DOHH2 (cell line): ENCODE data around the gene FRY.

Experiments
- CTCF ChIP-seq: fragments of 200-600 bp; sonication (generic); IDR thresholded peaks from one replicate; pipeline ENCODE4 v1.5.1; 2014; ENCODE audit warnings: antibody characterized with exemption, mild to moderate bottlenecking, low read depth, low read length; ENCODE audit not compliant: poor library complexity, severe bottlenecking
- EZH2phosphoT487 ChIP-seq: fragments of 200-600 bp; sonication (generic); IDR thresholded peaks from 2 replicates; pipeline ENCODE4 v1.6.1; 2017; ENCODE audit warnings: borderline replicate concordance, mild to moderate bottlenecking, antibody characterized with exemption, low read length, moderate library complexity, mixed read lengths

DNA sequence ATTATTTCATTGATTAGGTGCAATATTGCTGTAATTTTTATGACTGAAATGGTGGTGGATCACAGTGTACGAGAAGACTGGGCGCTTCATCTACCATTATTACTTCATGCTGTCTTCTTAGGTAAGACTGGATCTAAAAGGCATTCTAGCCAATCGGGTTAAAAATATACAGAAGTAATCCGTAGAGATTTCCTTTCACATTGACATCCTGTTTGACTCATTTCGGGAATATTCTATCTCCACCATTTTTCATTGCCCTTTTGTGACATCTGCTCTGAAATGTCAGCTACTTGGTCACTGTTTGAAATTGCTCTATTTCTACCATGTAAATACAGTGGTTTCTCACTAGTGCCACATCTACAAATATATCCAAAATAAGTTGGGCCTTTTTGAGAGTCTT lies 193.3 kb downstream of the FRY start:
- TF ChIP-seq CTCF, result no peak
- TF ChIP-seq EZH2phosphoT487, result no peak
